Stimulated activated naive B cell treated with anti-CD40 and anti-IgM and Interleukin-4, amounts not matched to agents 10 μg/mL and 1 μg/mL and 100 μg/mL, for 72 hours (primary cell): Measurements from ENCODE around the gene SYAP1.
"Not testable (repeated sequence)": the region's sequence is repeated elsewhere in the genome, so short reads cannot be mapped to it uniquely, and the experiment has no call there.

Experiments used
- ATAC-seq, 2 donors: fragments of 150-1000 bp; cut with Tn5 transposase; replicated peaks; 2 replicates each; pipeline ENCODE4 v1.10.0; 2021; ENCODE audit warnings: moderate library complexity in 1 of 2
- DNase-seq: peaks from one replicate; pipeline ENCODE4 v3.0.0; 2021
- H3K27ac Mint-ChIP-seq: one replicate; pipeline ENCODE4 v1.8.0; 2022; ENCODE audit warnings: mild to moderate bottlenecking, mixed read lengths
- H3K27me3 Mint-ChIP-seq, 2 donors: one replicate each; pipeline ENCODE4 v1.8.0; 2022; ENCODE audit warnings: mixed read lengths in 2 of 2
- H3K36me3 Mint-ChIP-seq, 2 donors: one replicate each; pipeline ENCODE4 v1.8.0; 2022; ENCODE audit warnings: mixed read lengths in 2 of 2, mild to moderate bottlenecking in 1 of 2
- H3K4me1 Mint-ChIP-seq, 2 donors: one replicate each; pipeline ENCODE4 v1.8.0; 2022; ENCODE audit warnings: mixed read lengths in 2 of 2, mild to moderate bottlenecking in 1 of 2
- H3K4me3 Mint-ChIP-seq, 2 donors: one replicate each; pipeline ENCODE4 v1.8.0; 2022; ENCODE audit warnings: mild to moderate bottlenecking in 2 of 2, mixed read lengths in 2 of 2, moderate library complexity in 1 of 2
- H3K9me3 Mint-ChIP-seq, 2 donors: one replicate each; pipeline ENCODE4 v1.8.0; 2022; ENCODE audit warnings: mixed read lengths in 2 of 2, mild to moderate bottlenecking in 1 of 2

SYAP1 gene

DNA sequence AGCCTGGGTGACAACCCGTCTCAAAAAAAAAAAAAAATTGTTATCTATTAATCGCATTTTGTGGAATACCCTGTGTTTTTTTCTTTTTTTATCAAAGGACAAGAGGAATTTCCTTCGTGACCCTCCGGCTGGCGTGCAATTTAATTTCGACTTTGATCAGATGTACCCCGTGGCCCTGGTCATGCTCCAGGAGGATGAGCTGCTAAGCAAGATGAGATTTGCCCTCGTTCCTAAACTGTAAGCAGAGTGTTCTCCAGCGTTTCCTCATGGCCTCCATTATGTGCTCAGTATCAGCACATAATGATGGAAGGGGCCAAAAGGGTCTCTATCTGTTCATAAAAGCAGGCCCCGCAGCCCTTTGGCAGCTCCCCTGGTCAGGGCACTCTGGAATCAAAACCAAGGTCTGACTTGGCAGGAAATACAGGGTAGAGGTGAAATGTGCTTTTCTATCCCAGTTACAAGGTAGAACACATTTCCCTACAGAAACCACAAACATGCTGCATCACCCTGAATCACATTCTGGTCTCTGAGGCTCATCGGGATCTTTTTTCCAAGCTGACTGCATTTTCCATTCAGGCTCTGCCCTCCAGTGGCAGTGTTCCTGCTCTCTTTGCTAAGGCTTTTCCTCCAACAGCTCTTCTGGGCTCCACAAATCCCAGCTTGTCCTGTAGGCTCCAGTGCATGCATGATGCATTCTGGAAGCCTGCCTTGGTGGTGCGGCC is 24.4 kb downstream of the SYAP1 start:
- H3K27me3 Mint-ChIP-seq = no peaks in the 10 kb centered on the region
- ATAC-seq (no peak), DNase-seq (no peak)
- H3K4me1 Mint-ChIP-seq = peaks cover 0 to 2% of the 10 kb centered on the region in 2 donors
- no peaks in the 10 kb centered on the region for H3K9me3 Mint-ChIP-seq
- H3K36me3 Mint-ChIP-seq = peaks cover 17 to 60% of the 10 kb centered on the region in 2 donors
- H3K4me3 Mint-ChIP-seq = no peak overlapping the region
- H3K27ac Mint-ChIP-seq = no peak overlapping the region

DNA sequence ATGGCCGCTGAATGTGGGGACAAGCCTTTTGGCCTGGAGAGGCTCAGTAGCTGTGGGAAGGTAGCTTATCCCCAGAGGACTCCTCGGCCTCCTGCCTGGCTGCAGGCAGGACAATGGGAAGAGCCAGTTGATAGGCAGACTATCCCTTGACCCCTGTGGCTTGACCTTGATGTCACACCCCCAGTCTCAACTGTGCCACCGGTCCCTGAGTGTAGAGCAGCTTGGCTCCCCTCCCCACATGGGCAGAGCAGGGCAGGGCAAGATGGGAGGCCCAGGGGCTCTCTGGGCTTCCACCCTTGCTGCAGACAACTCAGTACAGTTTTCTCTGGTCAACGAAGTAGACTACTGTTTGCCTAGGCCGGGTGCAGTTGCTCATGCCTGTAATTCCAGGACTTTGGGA is 25.7 kb downstream of the SYAP1 start:
- Mint-ChIP-seq H3K4me1 (peaks cover 0 to 2% of the 10 kb centered on the region in 2 donors), H3K9me3 (no peaks in the 10 kb centered on the region)
- no peak for ATAC-seq

DNA sequence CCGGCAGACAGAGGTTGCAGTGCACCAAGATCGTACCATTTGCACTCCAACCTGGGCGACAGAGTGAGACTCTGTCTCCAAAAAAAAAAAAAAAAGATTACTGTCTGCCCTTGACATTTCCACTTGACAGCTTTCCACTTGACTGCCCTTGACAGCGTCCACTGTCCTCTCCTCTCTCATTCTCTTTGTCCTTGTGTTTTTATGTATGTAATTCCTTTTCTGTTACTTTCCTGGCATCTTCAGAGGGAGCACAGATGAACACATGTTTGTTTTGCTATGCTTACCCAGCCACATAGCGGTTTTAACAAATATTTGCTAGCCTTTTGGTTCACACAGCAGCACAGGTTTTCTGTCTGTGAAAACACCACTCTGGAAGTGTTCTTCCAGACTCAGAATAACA is 26.2 kb downstream of the SYAP1 start:
- Mint-ChIP-seq H3K36me3 (peaks cover 14 to 61% of the 10 kb centered on the region in 2 donors), H3K27ac (peak overlapping the region; percentile 6), H3K27me3 (no peaks in the 10 kb centered on the region), H3K4me1 (peaks cover 0 to 2% of the 10 kb centered on the region in 2 donors), H3K9me3 (no peaks in the 10 kb centered on the region), H3K4me3 (no peak overlapping the region)
- ATAC-seq (no peak), DNase-seq (no peak)

More for the DNA sequence above, 25.7 kb downstream of the SYAP1 start:
- H3K27me3 Mint-ChIP-seq = no peaks in the 10 kb centered on the region
- no peak for DNase-seq
- H3K36me3 Mint-ChIP-seq = peaks cover 16 to 61% of the 10 kb centered on the region in 2 donors
- no peak overlapping the region for H3K27ac Mint-ChIP-seq
- no peak overlapping the region for H3K4me3 Mint-ChIP-seq

DNA sequence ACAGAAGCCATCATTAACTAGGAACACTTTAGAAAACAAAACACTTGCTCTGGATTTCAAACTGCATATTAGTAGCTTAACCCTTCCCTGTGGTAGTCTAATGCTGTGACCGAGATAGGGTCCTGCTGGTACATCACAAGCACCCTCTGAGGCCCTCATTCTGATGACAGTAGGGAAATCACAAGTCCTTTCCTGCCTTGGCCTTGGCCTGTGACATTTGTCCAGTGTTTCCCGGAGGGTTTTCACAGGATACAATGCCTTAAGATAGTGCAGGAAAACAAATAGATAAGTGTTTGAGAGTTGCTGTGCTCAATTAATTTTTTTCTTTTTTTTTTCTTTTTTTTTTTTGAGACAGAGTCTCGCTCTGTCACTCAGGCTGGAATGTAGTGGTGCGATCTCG is 29.0 kb downstream of the SYAP1 start:
- Mint-ChIP-seq H3K4me3 (no peak overlapping the region), H3K36me3 (peaks cover 17 to 63% of the 10 kb centered on the region in 2 donors), H3K27ac (no peak overlapping the region)

DNA sequence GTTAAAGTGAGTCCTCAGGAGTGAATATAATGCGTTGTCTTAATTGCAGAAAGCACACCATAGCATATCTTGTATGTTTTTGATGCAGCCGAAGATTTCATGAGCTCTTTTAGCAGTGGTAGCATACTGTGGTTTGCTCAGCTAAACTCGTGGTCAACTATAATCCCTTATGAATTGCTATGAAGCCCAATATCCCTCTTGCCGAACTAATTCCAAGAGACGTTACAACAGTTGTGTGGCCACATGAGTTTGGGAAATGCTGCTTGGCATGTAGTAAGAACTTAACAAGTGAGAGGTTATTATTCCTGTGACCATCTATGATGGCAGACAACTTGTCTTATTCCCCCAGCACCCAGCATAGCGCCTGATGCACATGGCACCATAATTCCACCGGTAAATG is 30.7 kb downstream of the SYAP1 start:
- ATAC-seq = no peak
- Mint-ChIP-seq H3K4me3 (no peak overlapping the region), H3K27me3 (no peaks in the 10 kb centered on the region), H3K9me3 (no peaks in the 10 kb centered on the region), H3K27ac (no peak overlapping the region), H3K4me1 (no peaks in the 10 kb centered on the region), H3K36me3 (peaks cover 18 to 61% of the 10 kb centered on the region in 2 donors)
- no peak for DNase-seq

More for the DNA sequence above, 29.0 kb downstream of the SYAP1 start:
- no peak for DNase-seq
- peaks cover 0 to 2% of the 10 kb centered on the region in 2 donors for H3K4me1 Mint-ChIP-seq
- no peak for ATAC-seq
- no peaks in the 10 kb centered on the region for H3K27me3 Mint-ChIP-seq
- no peaks in the 10 kb centered on the region for H3K9me3 Mint-ChIP-seq

DNA sequence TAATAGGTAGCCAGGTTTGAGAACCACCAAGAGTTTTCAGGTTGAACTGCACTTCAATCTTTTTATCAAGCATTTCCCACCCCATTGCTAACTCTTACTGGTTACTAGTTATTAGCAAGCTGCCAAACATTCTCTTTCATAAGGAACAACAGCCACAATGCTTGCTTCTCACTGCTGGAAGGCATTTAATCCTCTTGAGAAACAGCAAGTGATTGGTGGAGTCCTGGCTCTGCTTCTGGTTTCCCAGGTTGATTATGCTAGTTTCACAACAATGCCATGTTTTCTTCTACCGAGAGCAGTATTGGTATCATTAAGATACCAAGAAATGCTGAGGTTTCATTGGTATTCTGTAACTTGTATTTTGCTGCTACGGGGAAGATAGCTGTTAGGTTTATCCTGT is 34.6 kb downstream of the SYAP1 start:
- Mint-ChIP-seq H3K4me1 (no peaks in the 10 kb centered on the region), H3K4me3 (no peak overlapping the region), H3K9me3 (no peaks in the 10 kb centered on the region), H3K27me3 (no peaks in the 10 kb centered on the region), H3K36me3 (peaks cover 25 to 62% of the 10 kb centered on the region in 2 donors), H3K27ac (no peak overlapping the region)
- ATAC-seq (no peak), DNase-seq (no peak)

DNA sequence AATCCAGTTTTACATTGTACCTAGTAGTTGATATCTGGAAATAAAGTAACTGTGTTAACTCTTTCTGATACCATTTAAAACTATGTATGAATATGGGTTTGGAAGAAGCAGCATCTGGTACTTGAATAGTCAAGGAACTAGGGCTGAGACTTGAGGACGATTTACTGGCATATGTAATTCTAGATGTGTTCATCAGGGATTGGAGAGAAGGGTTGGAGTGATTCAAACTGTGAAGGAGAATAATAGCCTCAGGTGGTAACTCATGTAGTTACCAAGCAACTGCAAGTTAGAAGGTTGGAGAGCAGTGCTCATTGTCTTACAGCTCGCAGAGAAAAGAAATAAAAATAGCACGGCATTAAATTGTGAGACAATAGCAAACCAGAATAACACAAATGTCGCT is 37.3 kb downstream of the SYAP1 start:
- DNase-seq (no peak), ATAC-seq (no peak)
- Mint-ChIP-seq H3K27ac (no peak overlapping the region), H3K4me3 (no peak overlapping the region), H3K36me3 (peaks cover 25 to 58% of the 10 kb centered on the region in 2 donors), H3K9me3 (no peaks in the 10 kb centered on the region), H3K27me3 (no peaks in the 10 kb centered on the region), H3K4me1 (no peaks in the 10 kb centered on the region)

DNA sequence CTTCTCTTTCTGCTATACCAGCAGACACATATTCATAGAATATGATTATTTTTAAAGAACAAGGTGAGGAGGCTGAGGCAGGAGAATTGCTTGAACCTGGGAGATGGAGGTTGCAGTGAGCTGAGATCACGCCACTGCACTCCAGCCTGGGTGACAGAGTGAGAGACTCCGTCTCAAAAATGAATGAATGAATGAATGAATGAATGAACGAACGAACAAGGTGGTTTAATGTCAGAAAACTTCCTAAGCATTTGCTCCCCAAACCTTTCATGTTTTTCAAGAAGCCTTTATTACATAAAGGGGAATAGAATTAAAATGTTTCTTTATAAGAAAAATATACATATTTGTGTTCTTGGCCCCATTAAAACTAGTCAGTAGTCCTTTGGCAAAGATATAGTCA is 42.1 kb downstream of the SYAP1 start:
- DNase-seq, H3K9me3 Mint-ChIP-seq, H3K27me3 Mint-ChIP-seq, H3K4me1 Mint-ChIP-seq, H3K4me3 Mint-ChIP-seq, H3K27ac Mint-ChIP-seq, ATAC-seq: not testable (repeated sequence)
- peaks cover 8 to 35% of the 10 kb centered on the region in 2 donors for H3K36me3 Mint-ChIP-seq

DNA sequence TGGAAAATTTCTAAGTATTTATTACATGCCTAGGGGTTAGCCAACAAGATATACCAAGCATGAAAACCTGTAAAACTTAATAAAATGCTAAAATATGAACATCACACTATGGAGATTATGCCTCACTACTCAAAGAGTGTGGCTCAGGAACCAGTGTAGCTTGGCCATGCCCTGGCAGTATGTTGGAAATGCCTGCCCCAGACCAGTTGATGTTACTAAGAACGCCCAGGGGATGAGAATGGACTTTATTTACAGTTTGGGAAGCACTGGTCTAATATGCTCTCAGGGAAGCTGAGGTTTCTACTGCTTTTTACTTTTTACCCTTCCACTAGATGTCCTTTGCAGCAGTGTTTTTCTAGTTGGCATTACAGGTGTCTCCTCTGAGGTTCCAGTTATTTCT is 43.2 kb downstream of the SYAP1 start:
- Mint-ChIP-seq H3K36me3 (peaks cover 0 to 27% of the 10 kb centered on the region in 2 donors), H3K27me3 (no peaks in the 10 kb centered on the region), H3K9me3 (no peaks in the 10 kb centered on the region), H3K4me1 (no peaks in the 10 kb centered on the region), H3K4me3 (no peak overlapping the region), H3K27ac (no peak overlapping the region)
- no peak for ATAC-seq
- no peak for DNase-seq

DNA sequence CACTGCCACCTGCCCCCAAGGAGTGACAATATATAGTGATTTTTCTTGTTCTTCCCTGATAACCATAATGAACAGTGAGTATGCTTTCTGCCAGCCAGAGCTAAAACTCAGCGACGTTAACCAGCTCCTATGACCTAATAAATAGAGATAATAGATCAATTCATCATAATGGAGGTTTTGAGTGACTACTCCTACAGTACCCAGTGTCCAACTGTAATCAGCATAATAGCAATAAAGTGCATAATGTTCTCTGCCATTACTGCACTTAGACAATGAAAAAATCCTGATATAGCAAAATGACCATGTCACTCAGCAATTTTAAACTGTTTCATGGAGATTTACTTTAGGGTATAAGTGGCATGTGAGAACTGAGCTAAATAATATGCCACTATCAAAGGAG is 46.2 kb downstream of the SYAP1 start:
- H3K27me3 Mint-ChIP-seq = peaks cover 0 to 5% of the 10 kb centered on the region in 2 donors
- no peak for DNase-seq
- no peak for ATAC-seq
- no peaks in the 10 kb centered on the region for H3K9me3 Mint-ChIP-seq
- no peak overlapping the region for H3K4me3 Mint-ChIP-seq
- peaks cover 0 to 8% of the 10 kb centered on the region in 2 donors for H3K36me3 Mint-ChIP-seq
- H3K27ac Mint-ChIP-seq = no peak overlapping the region
- no peaks in the 10 kb centered on the region for H3K4me1 Mint-ChIP-seq

DNA sequence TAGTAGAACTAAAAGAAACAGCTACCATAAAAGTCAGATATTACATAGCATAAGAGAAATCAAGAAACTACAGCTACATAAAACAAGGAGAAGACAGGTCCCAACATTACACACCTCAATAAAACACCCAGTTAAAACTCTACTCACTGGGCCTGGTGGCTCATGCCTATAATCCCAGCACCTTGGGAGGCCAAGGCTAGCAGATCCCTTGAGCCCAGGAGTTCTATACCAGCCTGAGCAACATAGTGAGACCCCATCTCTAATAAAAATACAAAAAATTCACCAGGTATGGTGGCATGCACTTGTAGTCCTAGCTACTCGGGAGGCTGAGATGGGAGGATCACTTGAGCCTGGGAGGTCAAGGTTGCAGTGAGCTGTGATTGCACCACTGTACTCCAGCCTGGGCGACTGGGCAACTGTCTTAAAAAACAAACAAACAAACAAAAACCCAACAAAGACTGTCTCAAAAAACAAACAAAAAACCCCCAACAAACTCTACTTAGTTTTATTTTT is 51.6 kb downstream of the SYAP1 start:
- Mint-ChIP-seq H3K4me1 (no peaks in the 10 kb centered on the region), H3K36me3 (no peaks in the 10 kb centered on the region), H3K27ac (no peak overlapping the region), H3K4me3 (no peak overlapping the region), H3K9me3 (no peaks in the 10 kb centered on the region), H3K27me3 (peaks cover 0 to 5% of the 10 kb centered on the region in 2 donors)
- ATAC-seq = peak; percentile 19 to 64
- DNase-seq = no peak

DNA sequence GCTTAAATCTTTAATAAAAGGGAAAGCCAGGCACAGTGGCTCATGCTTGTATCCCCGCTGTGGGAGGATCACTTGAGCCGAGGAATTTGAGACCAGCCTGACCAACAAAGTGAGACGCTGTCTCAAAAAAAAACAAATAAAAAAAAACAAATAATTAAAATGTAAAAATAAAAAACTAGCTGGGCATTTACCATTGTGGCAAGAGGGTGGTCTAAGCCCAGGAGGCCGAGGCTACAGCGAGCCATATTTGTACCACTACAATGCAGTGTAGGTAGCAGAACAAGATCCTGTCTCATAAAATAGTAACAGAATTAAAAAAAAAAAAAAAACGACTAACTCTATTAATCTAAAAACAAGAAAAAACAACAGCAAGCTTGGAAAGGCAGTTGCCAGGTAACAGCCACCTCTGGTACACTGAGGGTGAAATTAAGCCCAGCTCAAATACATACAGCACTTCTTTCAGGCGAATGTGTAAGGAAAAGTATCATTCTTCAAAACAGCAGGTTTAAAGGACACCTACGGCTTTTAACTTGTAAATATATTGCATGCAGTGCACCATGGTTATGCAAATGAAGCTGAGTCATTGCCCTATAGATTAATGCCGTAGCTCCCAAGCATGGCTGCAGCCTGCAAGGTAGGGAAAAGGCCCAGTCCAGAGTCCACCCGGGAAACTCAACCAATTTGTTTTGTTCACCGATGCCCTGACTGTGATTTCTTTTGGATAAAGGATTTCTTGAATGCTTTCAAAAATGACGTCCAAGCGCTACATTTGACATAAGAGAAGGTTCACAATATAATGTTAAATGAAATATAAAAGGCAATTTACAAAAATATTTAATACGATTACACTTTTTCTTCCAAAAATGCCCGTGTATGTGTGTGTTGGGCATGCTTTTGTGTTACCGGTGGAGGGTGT is 52.3 kb downstream of the SYAP1 start:
- ATAC-seq (peak; percentile 78 to 90), DNase-seq (peak; percentile 4)
- H3K27ac Mint-ChIP-seq = peak overlapping the region; percentile 92
- H3K27me3 Mint-ChIP-seq = peaks cover 0 to 5% of the 10 kb centered on the region in 2 donors
- H3K4me3 Mint-ChIP-seq = no peak overlapping the region
- no peaks in the 10 kb centered on the region for H3K36me3 Mint-ChIP-seq
- peaks cover 0 to 3% of the 10 kb centered on the region in 2 donors for H3K4me1 Mint-ChIP-seq
- no peaks in the 10 kb centered on the region for H3K9me3 Mint-ChIP-seq

DNA sequence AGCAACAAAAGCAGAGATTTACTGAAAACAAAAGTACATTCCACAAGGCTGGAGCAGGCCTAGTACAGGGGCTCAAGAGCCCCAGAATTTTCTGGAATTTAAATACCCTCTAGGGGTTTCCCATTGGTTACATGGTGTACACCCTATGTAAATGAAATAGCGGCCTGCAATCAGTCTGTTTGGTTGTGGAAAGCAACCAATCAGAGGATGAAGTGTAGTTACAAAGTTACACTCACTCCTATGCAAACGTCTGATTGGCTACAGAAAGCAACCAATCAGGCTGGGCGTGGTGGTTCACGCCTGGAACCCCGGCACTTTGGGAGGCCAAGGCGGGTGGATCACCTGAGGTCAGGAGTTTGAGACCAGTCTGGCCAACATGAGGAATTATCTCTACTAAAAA is 53.0 kb downstream of the SYAP1 start:
- Mint-ChIP-seq H3K4me1 (peaks cover 0 to 4% of the 10 kb centered on the region in 2 donors), H3K27me3 (peaks cover 0 to 5% of the 10 kb centered on the region in 2 donors), H3K27ac (no peak overlapping the region), H3K4me3 (no peak overlapping the region), H3K9me3 (no peaks in the 10 kb centered on the region), H3K36me3 (no peaks in the 10 kb centered on the region)
- ATAC-seq (no peak), DNase-seq (no peak)

DNA sequence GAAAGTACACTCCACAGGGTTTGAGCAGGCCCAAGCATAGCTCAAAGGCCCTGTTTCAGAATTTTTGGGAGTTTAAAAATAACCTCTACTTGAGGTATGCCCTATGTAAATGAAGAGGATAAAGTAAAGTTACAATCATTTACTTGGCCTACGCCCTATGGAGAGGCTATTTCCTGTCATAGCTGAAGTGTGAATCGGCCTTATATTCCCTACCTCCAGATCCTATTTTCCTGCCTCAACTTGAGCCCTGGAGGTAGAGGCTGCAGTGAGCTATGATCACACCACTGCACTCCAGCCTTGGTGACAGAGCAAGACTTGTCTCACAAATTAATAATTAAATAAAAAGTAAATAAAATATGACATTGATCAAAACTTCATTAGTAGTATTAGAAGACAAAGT is 55.3 kb downstream of the SYAP1 start:
- DNase-seq (no peak), ATAC-seq (no peak)
- H3K36me3 Mint-ChIP-seq = no peaks in the 10 kb centered on the region
- H3K4me3 Mint-ChIP-seq = no peak overlapping the region
- H3K4me1 Mint-ChIP-seq = peaks cover 0 to 4% of the 10 kb centered on the region in 2 donors
- no peaks in the 10 kb centered on the region for H3K27me3 Mint-ChIP-seq
- no peaks in the 10 kb centered on the region for H3K9me3 Mint-ChIP-seq
- no peak overlapping the region for H3K27ac Mint-ChIP-seq
